Lower leg skin (tissue), 4 donors: ENCODE measurements around the gene CHRNG. TPM values are rescaled to one million over a fixed set of nuclear protein-coding genes. Genes with fewer than 3 reads are reported as not detected.

Experiments used
- DNase-seq, 2 donors: peaks; one replicate each; pipeline ENCODE4 v3.0.0-alpha.2; 2019; ENCODE audit warnings: low spot score in 2 of 2
- H3K4me3 ChIP-seq: fragments of 200-600 bp; sonication (generic); 2 replicates; pipeline ENCODE4 v1.5.1; 2017; ENCODE audit warnings: mild to moderate bottlenecking, low read depth; ENCODE audit not compliant: poor library complexity, severe bottlenecking
- POLR2A ChIP-seq, 2 donors: fragments of 450-650 bp; IDR thresholded peaks; one replicate each; pipeline ENCODE4 v1.6.1; 2016 to 2017; ENCODE audit warnings: antibody characterized with exemption in 2 of 2, mild to moderate bottlenecking in 1 of 2, moderate library complexity in 1 of 2
- WGBS, 2 donors: methylation state at CpG; one replicate each; pipeline ENCODE4 v1.1.5; 2018; 5-methylcytosine and 5-hydroxymethylcytosine counted together
- intact Hi-C: fragments of 100-400 bp; cut with DNase I; formaldehyde crosslinking; loops from one replicate; pipeline ENCODE4 v1.15.0; 2023; ENCODE audit warnings: low total_unique reads
- total RNA-seq, 4 donors: library from RNA; depleted of rRNA; stranded (reverse); fragments of >200 nt; gene quantifications; one replicate each; pipeline ENCODE4 v1.1.0, GENCODE V29; 2016
- TF ChIP-seq, protein P1 (sequence below), 3 donors: fragments of 450-650 bp; IDR thresholded peaks; one replicate each; pipeline ENCODE4 v1.5.1; 2016; ENCODE audit warnings: antibody characterized with exemption in 3 of 3, mild to moderate bottlenecking in 3 of 3, moderate library complexity in 2 of 3

CHRNG gene
- total RNA-seq, 4 donors from 2014 or later = not detected

DNA sequence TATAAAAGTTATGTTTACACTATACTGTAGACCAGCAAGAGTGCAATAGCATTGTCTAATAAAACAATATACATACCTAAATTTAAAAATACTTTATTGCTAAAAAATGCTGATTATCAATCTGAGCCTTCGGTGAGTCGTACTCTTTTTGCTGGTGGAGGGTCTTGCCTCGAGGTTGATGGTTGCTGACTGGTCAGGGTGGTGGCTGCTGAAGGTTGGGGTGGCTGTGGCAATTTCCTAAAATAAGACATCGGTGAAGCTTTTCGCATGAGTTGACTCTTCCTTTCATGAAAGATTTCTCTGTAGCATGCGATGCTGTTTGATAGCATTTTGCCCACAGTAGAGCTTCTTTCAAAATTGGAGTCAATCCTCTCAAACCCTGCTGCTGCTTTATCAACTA, 8.5 kb downstream of the CHRNG start:
- intact Hi-C loops = no loop called here
- WGBS, 2 donors = 98% methylated on average over 6 of the region's 6 CpGs
- no peak overlapping the region for H3K4me3 ChIP-seq
- DNase-seq = peak in 1 of 2 donors; percentile 18
- TF ChIP-seq, protein P1, sequence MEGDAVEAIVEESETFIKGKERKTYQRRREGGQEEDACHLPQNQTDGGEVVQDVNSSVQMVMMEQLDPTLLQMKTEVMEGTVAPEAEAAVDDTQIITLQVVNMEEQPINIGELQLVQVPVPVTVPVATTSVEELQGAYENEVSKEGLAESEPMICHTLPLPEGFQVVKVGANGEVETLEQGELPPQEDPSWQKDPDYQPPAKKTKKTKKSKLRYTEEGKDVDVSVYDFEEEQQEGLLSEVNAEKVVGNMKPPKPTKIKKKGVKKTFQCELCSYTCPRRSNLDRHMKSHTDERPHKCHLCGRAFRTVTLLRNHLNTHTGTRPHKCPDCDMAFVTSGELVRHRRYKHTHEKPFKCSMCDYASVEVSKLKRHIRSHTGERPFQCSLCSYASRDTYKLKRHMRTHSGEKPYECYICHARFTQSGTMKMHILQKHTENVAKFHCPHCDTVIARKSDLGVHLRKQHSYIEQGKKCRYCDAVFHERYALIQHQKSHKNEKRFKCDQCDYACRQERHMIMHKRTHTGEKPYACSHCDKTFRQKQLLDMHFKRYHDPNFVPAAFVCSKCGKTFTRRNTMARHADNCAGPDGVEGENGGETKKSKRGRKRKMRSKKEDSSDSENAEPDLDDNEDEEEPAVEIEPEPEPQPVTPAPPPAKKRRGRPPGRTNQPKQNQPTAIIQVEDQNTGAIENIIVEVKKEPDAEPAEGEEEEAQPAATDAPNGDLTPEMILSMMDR (IDR thresholded peaks at IDR 0.05) = no peak
- no peak for TF ChIP-seq POLR2A (IDR thresholded peaks at IDR 0.05)

DNA sequence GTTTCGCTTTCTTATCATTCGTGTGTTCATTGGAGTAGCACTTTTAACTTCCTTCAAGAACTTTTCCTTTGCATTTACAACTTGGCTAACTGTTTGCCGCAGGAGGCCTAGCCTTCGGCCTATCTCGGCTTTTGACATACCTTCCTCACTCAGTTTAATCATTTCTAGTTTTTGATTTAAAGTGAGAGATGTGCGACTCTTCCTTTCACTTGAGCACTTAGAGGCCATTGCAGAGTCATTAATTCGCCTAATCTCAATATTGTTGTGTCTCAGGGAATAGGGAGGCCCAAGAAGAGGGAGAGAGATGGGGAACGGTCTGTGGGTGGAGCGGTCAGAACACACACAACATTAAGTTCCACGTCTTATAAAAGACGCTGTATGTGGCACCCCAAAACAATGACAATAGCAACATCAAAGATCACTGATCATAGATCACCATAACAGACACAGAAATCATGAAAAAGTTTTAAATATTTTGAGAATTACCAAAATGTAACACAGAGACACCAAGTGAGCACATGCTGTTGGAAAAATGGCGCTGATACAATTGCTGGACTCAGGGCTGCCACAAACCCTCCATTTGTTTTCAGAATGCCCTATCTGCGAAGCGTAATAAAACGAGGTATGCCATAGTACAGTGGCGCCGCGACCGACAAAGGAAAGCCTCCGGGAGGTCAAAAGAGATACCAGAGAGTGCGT, 10.3 kb downstream of the CHRNG start:
- no peak for DNase-seq
- WGBS, 2 donors = 40% methylated on average over 21 of the region's 21 CpGs
- TF ChIP-seq, protein P1 (IDR thresholded peaks at IDR 0.05) = no peak
- TF ChIP-seq POLR2A (IDR thresholded peaks at IDR 0.05) = no peak
- H3K4me3 ChIP-seq = peak overlapping the region; percentile 70
- intact Hi-C loops = no loop called here

DNA sequence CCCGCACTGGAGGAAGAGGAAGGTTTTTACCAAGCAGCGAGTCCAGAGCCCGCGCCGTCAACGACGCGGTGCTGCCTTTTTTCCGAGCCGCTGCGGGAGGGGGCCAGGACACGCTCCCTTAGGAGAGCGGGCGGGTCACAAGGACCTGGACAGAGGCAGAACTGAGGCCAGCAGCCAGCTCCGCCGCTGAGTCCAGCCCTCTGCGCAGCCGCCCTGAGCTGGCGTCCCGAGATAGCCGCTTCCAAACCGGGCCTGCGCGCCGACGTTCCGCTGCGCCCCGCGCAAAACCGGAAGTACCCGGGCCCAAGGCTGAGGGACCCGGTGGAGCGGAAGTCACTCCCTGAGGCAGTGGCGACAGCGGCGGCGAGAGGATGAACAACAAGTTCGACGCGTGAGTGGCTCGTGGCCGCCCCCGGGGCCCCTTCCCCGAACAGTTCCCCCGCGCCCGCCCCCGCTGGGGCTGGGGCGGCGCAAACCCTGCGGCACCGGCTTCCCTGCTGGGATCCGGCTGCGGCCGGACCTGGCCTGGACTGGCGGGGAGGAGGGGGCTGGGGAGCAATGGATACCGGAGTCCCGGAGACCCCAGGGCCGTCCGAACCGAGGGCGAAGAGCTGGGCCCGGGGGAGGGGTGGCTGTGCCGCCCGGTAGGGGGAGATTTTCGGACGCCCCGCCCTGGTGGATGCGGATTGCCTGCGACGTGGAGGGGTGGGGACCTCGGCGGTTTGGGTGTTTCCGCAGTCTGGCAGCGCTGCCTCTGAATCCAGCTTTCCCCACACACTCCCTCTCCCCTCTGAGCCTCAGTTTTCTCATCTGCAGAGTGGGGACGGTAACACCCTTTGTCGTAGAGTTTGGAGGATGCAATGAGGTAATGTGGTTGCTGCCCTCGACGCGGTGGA, 11.1 kb downstream of the CHRNG start, which contains the start of the genes EIF4E2 and TIGD1:
Gene EIF4E2, plus strand, starts transcription at position 336 of the 896 bp plus-strand sequence. Its CDS starts 36 bp downstream, at position 372.
Gene TIGD1, minus strand, starts transcription at position 204 of the 896 bp plus-strand sequence. CDS start 675 bp downstream, outside the sequence.
- peak; percentile 92 to 99 for DNase-seq
- intact Hi-C loops = no loop called here
- peak within 1 kb of the TSS; percentile 70 for H3K4me3 ChIP-seq
- 1% methylated on average over 57 to 62 of the region's 81 CpGs for WGBS, 2 donors
- TF ChIP-seq POLR2A (IDR thresholded peaks at IDR 0.05) = no peak
- TF ChIP-seq, protein P1 (IDR thresholded peaks at IDR 0.05) = peak in 1 of 3 donors; percentile 20

DNA sequence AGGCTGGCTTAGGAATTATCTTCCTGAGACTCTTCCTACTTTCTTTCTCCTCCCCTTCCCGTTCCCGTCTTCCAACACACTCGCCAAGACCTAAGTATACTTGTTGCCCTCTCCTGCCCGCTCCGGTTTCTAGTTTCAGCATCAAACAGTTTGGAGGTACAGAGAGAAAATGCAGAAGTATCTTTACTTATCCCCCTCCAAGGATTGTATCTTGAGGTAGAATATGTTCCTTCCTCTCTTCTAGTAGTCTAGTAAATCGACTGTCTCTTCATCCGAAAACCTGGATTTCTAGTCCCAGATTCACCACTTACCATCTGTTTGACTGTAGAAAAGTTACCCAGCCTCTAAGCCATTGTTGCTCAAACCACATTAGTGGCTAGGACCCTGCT, 11.8 kb downstream of the CHRNG start:
- TF ChIP-seq, protein P1 (IDR thresholded peaks at IDR 0.05) = no peak
- TF ChIP-seq POLR2A (IDR thresholded peaks at IDR 0.05) = no peak
- DNase-seq = peak in 1 of 2 donors; percentile 34
- intact Hi-C loops = no loop called here
- WGBS, 2 donors = 7 to 11% methylated on average over 7 of the region's 7 CpGs
- H3K4me3 ChIP-seq = peak overlapping the region; percentile 70

DNA sequence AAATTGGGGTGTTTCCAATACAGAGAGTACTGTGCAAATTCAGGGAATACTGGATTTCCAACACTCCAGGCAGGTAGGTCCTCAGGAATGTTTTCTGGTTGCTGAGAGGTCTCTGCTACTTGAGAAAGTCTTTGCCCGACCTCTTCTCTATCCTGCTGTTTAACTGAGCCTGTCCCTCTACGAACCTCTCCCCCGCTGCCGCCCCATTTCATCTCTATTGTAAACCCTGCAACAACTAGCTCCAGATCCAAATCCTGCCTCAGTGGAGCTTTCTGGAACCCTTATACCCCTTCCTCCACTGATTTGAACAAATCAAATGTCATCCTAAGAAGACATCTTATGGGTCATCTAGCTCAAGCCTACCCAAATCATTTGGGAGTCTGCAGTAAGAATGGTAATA, 12.3 kb downstream of the CHRNG start:
- 94 to 97% methylated on average over 4 of the region's 4 CpGs for WGBS, 2 donors
- H3K4me3 ChIP-seq = no peak overlapping the region
- intact Hi-C loops = no loop called here
- TF ChIP-seq, protein P1 (IDR thresholded peaks at IDR 0.05) = no peak
- TF ChIP-seq POLR2A (IDR thresholded peaks at IDR 0.05) = no peak
- peak in 1 of 2 donors; percentile 64 for DNase-seq
